Sigmoid colon (tissue), 4 donors: Measurements from ENCODE around the gene ERMN.

Experiments
- CTCF ChIP-seq, 4 experiments: fragments of 450-650 bp in 3 of 4; fragments of 200-600 bp in 1 of 4; IDR thresholded peaks; one replicate each; pipeline ENCODE4 v1.5.1; 2016 to 2019; ENCODE audit warnings: antibody characterized with exemption in 4 of 4, mild to moderate bottlenecking in 3 of 4, moderate library complexity in 2 of 4
- EP300 ChIP-seq, 4 donors: sonication (generic); formaldehyde crosslinking; IDR thresholded peaks; one replicate each; pipeline ENCODE4 v1.6.1; 2017; ENCODE audit warnings: antibody characterized with exemption in 4 of 4
- POLR2A ChIP-seq, 2 donors: fragments of 450-650 bp; IDR thresholded peaks; one replicate each; pipeline ENCODE4 v1.6.1; 2016; ENCODE audit warnings: antibody characterized with exemption in 2 of 2, mild to moderate bottlenecking in 2 of 2, moderate library complexity in 2 of 2
- POLR2AphosphoS5 ChIP-seq, 4 donors: sonication (generic); formaldehyde crosslinking; IDR thresholded peaks; one replicate each; pipeline ENCODE4 v1.6.1; 2017; ENCODE audit warnings: antibody characterized with exemption in 4 of 4

GRCh38 chr2:157336137-157337010 is 10.8 kb upstream of the ERMN start:
- TF ChIP-seq CTCF (IDR thresholded peaks at IDR 0.05) (peak in 2 of 4 experiments; percentile 24 to 63), POLR2AphosphoS5 (IDR thresholded peaks at IDR 0.05) (no peak), POLR2A (IDR thresholded peaks at IDR 0.05) (no peak), EP300 (IDR thresholded peaks at IDR 0.05) (no peak)
